ENCODE measurements around the gene ABCB11.
"Not testable (repeated sequence)": the region's sequence is repeated elsewhere in the genome, so short reads cannot be mapped to it uniquely, and the experiment has no call there.

The ABCB11 gene

GRCh38 chr2:169031202-169031601, at the start of gene ABCB11:
Gene ABCB11 (minus strand): TSS chr2:169031324. CDS start chr2:169018125, 13,199 bp downstream.
- no peak for DNase-seq

DNA sequence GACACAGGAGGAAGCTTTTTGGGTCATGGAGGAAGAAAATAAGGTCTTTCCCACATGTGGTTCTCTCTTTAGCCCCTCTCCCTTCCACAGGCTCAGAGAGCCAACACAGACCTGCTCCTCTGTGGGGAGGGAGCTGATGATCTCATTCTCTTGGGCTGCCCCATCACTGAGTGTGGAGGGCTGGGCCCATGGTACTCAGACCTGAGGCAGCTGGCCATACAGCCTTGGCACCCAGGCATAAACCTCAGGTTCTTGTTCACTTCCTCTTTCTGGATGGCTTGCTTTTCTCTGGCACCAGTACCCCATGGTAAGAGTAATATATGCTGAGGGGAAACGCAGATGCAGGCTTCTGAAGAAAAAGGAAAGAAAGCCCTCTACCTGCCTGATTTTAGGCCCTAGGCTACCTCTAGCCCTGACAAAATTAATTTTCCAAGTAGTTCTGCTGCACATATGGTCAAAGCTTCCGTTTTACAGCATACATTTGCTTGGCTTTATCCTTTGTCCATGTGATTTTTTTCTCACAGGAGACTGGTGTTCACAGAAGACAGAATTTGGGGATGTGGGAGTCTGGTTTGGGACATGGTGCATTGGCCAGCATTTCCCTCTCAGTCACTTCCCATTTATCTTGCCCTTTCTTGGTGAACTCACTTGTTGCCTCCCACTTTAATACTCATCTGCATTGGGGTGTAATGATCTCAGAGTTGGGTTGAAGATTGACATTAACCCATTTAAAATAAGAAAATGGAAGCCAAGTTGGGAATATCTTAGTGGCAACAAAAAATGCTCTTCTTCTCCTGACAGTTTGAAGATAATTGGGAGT, 49.3 kb upstream of the ABCB11 start:
- DNase-seq = no peak

GRCh38 chr2:169077674-169078240, 46.6 kb upstream of the ABCB11 start:
- DNase-seq = no peak

DNA sequence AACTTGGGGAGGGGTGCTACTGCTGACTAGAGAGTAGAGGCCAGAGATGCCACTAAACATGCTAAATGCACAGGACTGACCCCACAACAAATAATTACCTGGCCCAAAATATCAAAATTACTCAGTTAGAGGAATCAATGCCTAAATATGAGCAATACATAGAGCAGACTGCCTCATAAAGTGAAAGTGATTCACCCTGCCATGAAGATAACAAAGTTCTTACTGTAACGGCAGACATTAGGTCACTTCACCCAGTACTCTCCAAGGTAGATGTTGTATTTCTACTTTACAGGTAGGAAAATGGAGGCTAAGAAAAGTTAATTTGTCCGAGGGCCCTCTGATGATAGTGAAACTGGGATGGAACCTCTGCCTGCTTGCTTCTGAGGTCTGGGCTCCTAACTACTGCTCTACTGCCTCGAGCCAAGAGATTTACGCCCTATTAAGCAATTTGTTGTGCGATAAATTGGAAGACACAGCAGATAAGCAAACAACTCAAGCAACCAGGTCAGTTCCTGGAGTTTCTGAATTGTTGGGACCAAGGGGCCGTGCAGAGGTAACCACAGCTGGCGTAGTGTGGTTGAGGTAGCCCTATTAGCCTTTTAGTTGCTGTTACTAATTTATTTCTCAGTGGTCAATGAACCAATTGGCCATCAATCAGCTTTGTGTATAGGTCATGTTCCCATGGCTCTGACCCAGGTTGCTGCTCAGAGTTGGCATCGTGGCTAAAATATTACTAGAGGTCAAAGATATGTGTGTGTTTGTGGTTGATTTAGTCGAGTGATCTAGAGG, 43.0 kb upstream of the ABCB11 start:
- DNase-seq = no peak

- no peak for DNase-seq
These were observed 42.3 kb upstream of the ABCB11 start for GRCh38 chr2:169073211-169073962.

DNA sequence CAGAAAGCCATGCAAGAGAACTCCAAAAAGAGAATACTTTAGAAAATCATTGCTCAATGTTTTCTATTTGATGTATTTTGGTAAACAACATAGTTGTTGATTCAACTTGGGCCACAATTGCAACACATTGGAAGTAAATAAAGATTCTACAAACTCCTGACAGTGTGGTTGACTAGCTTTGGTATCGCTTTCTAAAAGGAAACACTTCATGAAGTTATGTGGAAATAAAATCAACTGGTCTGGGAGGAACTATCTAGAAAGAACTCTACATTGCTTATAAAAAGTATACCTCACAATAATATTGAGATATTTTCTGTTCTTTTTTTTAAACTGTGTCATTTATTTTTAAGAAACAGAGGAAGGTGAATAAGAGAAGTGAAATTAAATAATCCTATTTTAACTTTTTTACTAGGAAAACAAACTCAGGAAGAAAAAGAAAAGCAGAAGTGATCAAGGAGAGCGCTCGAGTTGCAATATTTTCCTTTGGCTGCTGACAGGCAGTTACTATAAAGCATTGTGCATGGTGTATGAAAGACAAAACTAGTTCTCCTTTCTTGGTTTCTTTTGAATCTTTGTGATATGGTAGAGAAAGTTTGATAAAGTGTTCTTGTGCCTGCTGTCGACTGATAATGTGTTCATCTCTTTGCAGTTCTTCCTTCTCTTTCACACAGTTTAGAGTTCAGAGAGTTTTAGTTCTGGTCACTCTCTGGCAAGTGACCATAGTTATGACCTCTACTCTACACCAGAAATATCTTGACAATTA, 41.2 kb upstream of the ABCB11 start:
- no peak for DNase-seq

- no peak for DNase-seq
These were observed 40.3 kb upstream of the ABCB11 start for GRCh38 chr2:169071455-169071854.

DNA sequence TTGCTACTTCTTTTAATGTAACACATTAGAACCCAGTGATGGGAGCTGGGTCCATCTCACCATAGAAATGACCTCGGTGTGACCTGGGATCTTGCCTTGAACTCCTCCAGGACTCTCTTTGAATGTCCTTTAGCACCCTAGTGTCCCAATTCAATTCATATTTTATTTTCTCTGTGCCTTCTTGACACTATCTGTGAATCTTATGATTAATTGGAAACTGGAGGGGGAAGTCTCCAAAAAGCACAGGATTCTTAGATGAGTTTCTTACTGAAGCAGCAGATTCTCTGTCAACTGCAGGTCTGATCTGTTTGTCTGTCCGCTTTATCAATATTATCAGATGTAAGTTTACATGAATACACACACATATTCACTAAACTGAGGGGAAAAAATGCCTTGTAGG, 38.7 kb upstream of the ABCB11 start:
- no peak for DNase-seq

GRCh38 chr2:169069341-169069740, 38.2 kb upstream of the ABCB11 start, which contains the start of gene DHRS9:
Gene DHRS9 (plus strand): TSS chr2:169069563. CDS start chr2:169081582, 12,019 bp downstream.
- DNase-seq = peak; percentile 7 to 16

- DNase-seq = no peak
These were observed 35.8 kb upstream of the ABCB11 start for GRCh38 chr2:169066897-169067296.

DNA sequence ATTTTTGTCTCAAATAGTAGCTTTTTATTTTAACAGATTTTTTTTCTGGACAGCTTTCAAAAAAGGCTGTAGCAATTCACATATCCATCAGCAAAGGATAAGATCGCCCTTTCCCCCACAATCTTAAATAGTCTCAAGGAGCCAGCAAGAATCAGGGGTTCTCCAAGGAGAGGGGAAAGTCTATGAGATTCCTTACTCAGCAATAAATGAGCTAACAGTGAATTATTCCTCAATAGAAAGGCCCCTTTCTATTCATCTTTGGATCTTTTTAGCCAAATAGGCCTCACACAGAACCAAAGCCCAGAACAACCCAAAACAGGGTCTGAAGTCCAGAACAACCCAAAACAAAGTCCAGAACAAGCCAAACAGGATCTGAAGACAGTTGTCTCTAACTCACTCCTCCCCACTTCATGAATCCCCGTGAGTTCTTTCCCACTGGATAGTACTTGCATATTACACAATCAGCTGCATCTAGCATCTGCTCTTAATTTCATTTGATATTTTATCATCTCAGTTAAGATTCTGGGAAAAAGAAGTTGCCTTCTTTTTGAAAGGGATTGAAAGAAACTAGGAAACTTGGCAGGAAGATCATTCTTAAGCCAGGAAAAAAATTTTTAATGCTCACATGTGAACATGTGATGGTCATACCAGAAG, 34.9 kb upstream of the ABCB11 start:
- no peak for DNase-seq

DNA sequence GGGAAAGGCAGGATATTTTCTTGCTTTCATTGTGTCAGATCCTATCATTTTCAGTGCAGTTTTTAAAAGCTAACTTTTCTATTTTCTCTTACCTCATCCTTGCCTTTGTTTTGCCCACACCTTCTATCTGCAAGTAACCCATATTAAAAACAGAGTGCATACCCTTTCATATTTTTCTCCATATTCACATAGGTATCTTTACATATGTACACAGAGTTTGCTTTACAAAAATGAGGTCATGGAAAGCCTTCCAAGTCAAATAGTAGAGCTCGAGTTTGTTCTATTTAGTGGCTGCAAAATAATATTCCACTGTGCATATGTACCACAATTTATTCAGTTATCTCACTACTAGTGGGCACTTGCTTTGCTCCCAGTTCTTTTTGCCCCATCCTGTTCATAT, 34.3 kb upstream of the ABCB11 start:
- no peak for DNase-seq

DNA sequence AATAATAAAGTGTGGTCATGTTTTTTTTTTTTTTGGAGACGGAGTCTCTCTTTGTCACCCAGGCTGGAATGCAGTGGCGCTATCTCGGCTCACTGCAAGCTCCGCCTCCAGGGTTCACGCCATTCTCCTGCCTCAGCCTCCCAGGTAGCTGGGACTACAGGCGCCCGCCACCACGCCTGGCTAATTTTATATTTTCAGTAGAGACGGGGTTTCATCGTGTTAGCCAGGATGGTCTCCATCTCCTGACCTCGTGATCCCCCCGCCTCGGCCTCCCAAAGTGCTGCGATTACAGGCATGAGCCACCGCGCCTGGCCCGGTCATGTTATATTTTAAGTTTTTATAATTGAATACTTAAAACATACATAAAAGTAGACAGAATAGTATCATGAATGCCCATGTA, 33.1 kb upstream of the ABCB11 start:
- DNase-seq = not testable (repeated sequence)

- not testable (repeated sequence) for DNase-seq
These were observed 23.5 kb upstream of the ABCB11 start for GRCh38 chr2:169054575-169054974.

DNA sequence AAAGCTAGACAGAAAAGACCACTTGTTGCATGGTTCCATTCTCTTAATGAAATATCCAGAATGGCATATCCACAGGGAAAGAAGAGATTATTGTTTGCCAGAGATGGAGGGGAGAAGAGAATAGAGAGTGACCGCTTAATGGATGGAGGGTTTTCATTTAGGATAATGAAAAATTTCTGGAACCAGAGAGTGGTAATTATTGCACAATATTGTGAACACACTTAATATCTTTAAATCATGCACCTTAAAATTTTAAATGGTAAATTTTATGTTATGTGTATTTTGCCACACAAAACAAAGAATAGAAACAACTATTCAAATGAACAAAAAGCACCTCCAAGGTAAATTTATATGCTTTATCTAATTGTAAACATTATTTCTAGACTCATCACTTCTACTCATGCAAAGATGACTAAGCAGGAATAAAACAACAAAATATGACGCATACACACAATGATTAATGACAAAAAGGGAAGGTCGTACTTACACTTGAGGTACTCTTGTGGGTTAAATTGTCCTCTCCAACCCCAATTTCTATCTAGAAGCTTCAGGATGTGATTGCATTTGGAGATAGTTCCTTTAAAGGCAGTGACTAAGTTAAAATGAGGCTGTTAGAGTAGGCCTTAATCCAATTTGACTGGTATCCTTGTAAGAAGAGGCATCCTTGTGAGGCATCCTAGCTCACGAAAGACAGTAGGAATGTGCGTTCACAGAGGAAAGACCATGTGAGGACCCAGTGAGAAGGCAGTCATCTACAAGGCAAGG, 19.5 kb upstream of the ABCB11 start:
- DNase-seq = no peak

DNA sequence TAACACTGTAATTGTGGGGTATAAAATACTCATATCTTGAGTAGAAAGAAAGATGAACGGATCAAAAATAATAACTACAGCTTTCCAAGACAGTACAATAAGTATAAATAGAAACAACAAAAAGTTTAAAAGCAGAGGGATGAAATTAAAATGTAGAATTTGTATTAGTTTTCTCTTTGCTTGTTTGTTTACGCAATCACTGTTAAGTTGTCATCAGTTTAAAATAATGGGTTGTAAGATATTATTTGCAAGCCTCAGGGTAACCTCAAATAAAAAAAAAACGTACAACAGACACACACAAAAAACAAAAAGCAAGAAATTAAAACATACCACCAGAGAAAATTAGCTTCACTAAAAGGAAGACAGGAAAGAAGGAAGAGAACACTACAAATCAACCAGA, 18.0 kb upstream of the ABCB11 start:
- DNase-seq = no peak

DNA sequence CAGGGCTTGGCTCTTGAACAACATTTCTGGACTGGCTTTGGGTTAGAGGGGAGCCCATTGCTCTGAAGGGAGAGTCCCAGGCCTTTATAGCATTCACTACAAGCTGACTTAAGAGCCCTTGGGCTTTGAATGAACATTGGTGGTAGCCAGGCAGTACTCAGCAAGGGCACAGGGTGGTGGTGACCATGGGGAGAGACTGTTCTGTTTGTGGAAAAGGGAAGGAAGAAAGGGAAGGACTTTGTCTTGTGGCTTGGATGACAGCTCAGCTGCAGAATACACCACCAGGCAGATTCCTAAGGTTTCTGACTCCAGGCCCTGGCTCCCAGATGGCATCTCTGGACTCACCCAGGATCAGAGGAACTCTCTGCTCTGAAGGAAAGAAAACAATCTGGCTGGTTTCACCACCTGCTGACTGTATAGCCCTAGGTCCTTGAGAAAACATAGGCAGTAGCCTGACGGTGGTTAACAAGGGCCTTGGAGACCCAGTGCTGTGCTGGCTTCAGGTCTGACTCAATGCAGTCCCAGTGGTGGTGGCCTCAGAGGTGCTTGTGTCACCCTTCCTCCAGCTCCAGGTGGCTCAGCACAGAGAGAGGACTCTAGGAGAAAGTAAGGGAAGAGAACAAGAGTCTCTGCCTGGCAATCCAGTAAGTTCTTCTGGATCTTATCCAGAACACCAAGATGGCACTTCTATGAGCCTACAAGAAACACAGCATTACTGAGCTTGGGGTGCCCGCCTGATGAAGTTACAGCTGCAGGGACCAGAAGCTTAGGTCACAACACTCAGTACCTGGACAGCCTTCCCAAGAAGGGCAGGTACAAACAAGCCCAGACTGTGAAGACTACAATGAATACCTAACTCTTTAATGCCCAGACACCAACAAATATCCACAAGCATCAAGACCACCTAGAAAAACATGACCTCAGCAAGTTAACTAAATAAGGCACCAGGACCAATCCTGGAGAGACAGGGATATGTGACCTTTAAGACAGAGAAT, 16.4 kb upstream of the ABCB11 start:
- no peak for DNase-seq

GRCh38 chr2:169046440-169047151, 15.5 kb upstream of the ABCB11 start:
- no peak for DNase-seq

DNA sequence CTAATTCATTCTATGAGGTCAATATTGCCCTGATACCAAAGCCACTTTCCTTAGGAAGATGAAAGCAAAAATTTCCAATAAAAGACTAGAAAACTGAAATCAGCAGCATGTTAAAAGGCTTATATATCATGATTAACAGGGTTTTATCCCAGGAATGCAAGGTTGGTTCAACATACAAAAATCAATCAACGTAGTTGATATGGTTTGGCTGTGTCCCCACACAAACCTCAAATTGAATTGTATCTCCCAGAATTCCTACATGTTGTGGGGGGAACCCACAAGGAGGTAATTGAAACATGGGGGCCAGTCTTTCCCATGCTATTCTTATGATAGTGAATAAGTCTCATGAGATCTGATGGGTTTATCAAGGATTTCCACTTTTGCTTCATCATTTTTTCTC, 11.7 kb upstream of the ABCB11 start:
- DNase-seq = no peak
